B cell (primary cell): ENCODE data around the gene PHACTR3. TPM values are rescaled to one million over a fixed set of nuclear protein-coding genes. Genes with fewer than 3 reads are reported as not detected.

Source experiments
- ATAC-seq: fragments of 200-7000 bp; cut with Tn5 transposase; one replicate; pipeline ENCODE4 v1.10.0; 2021; ENCODE audit warnings: low read depth, mild to moderate bottlenecking, moderate number of reproducible peaks, moderate library complexity
- CTCF ChIA-PET: fragments of 350-600 bp; sonication (Branson Sonifier 250); formaldehyde crosslinking; loops from one replicate; lab custom pipeline; 2021; ENCODE audit warnings: antibody characterized with exemption, inconsistent platforms; lab: Charles Lee
- POLR2A ChIA-PET: fragments of 350-600 bp; sonication (Branson Sonifier 250); formaldehyde crosslinking; loops from one replicate; lab custom pipeline; 2021; ENCODE audit warnings: antibody characterized with exemption; lab: Charles Lee
- DNase-seq: peaks from one replicate; pipeline ENCODE4 v3.0.0; 2013
- H2AFZ ChIP-seq: 2 replicates; pipeline ENCODE4 v1.6.1; 2012; ENCODE audit warnings: mild to moderate bottlenecking, low read depth, low read length; ENCODE audit not compliant: insufficient read depth, poor library complexity, severe bottlenecking
- H3K27ac ChIP-seq, 2 donors: 1 replicate in 1 of 2; 2 replicates in 1 of 2; pipeline ENCODE4 v1.5.1; 2012 to 2013; ENCODE audit warnings: low read length in 2 of 2, mild to moderate bottlenecking in 2 of 2, moderate library complexity in 1 of 2
- H3K27me3 ChIP-seq, 4 experiments: fragments of 200-600 bp in 1 of 4; sonication (generic) in 1 of 4; replicated peaks in 1 of 4; 1 replicate in 2 of 4; 2 replicates in 2 of 4; pipeline versions ENCODE4 v1.6.1 to v1.7.0; 2013 to 2016; ENCODE audit warnings: low read length in 3 of 4, mild to moderate bottlenecking in 2 of 4, mixed read lengths in 1 of 4, moderate library complexity in 1 of 4; ENCODE audit not compliant: insufficient read depth in 4 of 4, control insufficient read depth in 3 of 4; ENCODE audit errors: control extremely low read depth in 1 of 4
- H3K36me3 ChIP-seq, 2 experiments: replicated peaks in 1 of 2; 1 replicate in 1 of 2; 2 replicates in 1 of 2; pipeline versions ENCODE4 v1.6.1 to v1.7.1; 2013; ENCODE audit warnings: low read length in 1 of 2; ENCODE audit not compliant: insufficient read depth in 2 of 2, control insufficient read depth in 1 of 2; ENCODE audit errors: control extremely low read depth in 1 of 2, extremely low read depth in 1 of 2
- H3K4me1 ChIP-seq, 2 donors: fragments of 200-600 bp in 1 of 2; sonication (generic) in 1 of 2; 1 replicate in 1 of 2; 2 replicates in 1 of 2; pipeline versions ENCODE4 v1.5.1 to v1.6.1; 2013 to 2017; ENCODE audit warnings: low read length in 2 of 2; ENCODE audit not compliant: control insufficient read depth in 2 of 2, insufficient read depth in 2 of 2
- H3K4me2 ChIP-seq: replicated peaks from 2 replicates; pipeline ENCODE3; 2012; ENCODE audit warnings: mild to moderate bottlenecking, low read depth, low read length; ENCODE audit not compliant: poor library complexity, severe bottlenecking
- H3K4me3 ChIP-seq, 5 experiments: fragments of 200-600 bp in 1 of 5; sonication (generic) in 1 of 5; 1 replicate in 3 of 5; 2 replicates in 2 of 5; pipeline versions ENCODE4 v1.5.1 to v1.7.0; 2011 to 2016; ENCODE audit warnings: low read length in 4 of 5, mild to moderate bottlenecking in 4 of 5, low read depth in 2 of 5, control low read depth in 1 of 5, moderate library complexity in 1 of 5; ENCODE audit not compliant: insufficient read depth in 1 of 5; ENCODE audit errors: control extremely low read depth in 1 of 5, extremely low read depth in 1 of 5
- H3K79me2 ChIP-seq: fragments of 200-600 bp; sonication (generic); one replicate; pipeline ENCODE4 v1.6.0; 2016; ENCODE audit warnings: low read length; ENCODE audit not compliant: control insufficient read depth, insufficient read depth
- H3K9ac ChIP-seq: fragments of 200-600 bp; sonication (generic); 2 replicates; pipeline ENCODE4 v1.6.1; 2017; ENCODE audit warnings: mild to moderate bottlenecking, low read length, moderate library complexity
- H3K9me3 ChIP-seq, 3 donors: one replicate each; pipeline versions ENCODE4 v1.6.1 to v1.7.1; 2013; ENCODE audit warnings: low read length in 2 of 3; ENCODE audit not compliant: control insufficient read depth in 2 of 3, insufficient read depth in 1 of 3; ENCODE audit errors: control extremely low read depth in 1 of 3
- H4K20me1 ChIP-seq: 2 replicates; pipeline ENCODE4 v1.6.0; 2012; ENCODE audit warnings: mild to moderate bottlenecking, low read length; ENCODE audit not compliant: insufficient read depth, control insufficient read depth, poor library complexity, severe bottlenecking
- H3K27ac Mint-ChIP-seq: one replicate; pipeline ENCODE4 v1.8.0; 2021; ENCODE audit warnings: mixed read lengths
- H3K27me3 Mint-ChIP-seq: one replicate; pipeline ENCODE4 v1.8.0; 2021; ENCODE audit warnings: mixed read lengths
- H3K4me1 Mint-ChIP-seq: one replicate; pipeline ENCODE4 v1.8.0; 2021; ENCODE audit warnings: mixed read lengths
- H3K4me3 Mint-ChIP-seq: one replicate; pipeline ENCODE4 v1.8.0; 2021; ENCODE audit warnings: mixed read lengths
- H3K9me3 Mint-ChIP-seq: one replicate; pipeline ENCODE4 v1.8.0; 2022; ENCODE audit warnings: mixed read lengths; ENCODE audit not compliant: insufficient read depth
- EZH2 ChIP-seq: IDR thresholded peaks from 2 replicates; pipeline ENCODE4 v1.6.1; 2012; ENCODE audit warnings: borderline replicate concordance, low read depth, mild to moderate bottlenecking, moderate library complexity, low read length; ENCODE audit not compliant: insufficient read depth, poor library complexity, severe bottlenecking
- WGBS: methylation state at CpG from one replicate; pipeline ENCODE4 v1.1.5; 2013; ENCODE audit warnings: missing lambda C conversion rate; ENCODE audit not compliant: insufficient coverage; 5-methylcytosine and 5-hydroxymethylcytosine counted together
- intact Hi-C: fragments of 100-400 bp; cut with micrococcal nuclease; formaldehyde crosslinking; loops from one replicate; pipeline ENCODE4 v1.10.0; 2022
- polyA plus RNA-seq: library from polyadenylated mRNA; depleted of rRNA; stranded (reverse); fragments of >200 nt; gene quantifications from 2 replicates; pipeline ENCODE4 v1.2.3, GENCODE V29; 2012
- total RNA-seq, 2 donors: library from RNA; stranded (reverse); fragments of 120-200 nt in 1 of 2; gene quantifications; 1 replicate in 1 of 2; 2 replicates in 1 of 2; pipeline versions ENCODE4 v1.2.3 to v1.2.4, GENCODE V29; 2013 to 2022
- TF ChIP-seq, protein P1 (sequence below): fragments of 200-600 bp; IDR thresholded peaks from one replicate; pipeline ENCODE4 v1.8.0; 2022; ENCODE audit warnings: antibody characterized with exemption, mild to moderate bottlenecking

PHACTR3 gene
- total and polyA plus RNA-seq, 2 donors (not counting 1 experiment from before 2014, with no cell fraction given): not detected

DNA sequence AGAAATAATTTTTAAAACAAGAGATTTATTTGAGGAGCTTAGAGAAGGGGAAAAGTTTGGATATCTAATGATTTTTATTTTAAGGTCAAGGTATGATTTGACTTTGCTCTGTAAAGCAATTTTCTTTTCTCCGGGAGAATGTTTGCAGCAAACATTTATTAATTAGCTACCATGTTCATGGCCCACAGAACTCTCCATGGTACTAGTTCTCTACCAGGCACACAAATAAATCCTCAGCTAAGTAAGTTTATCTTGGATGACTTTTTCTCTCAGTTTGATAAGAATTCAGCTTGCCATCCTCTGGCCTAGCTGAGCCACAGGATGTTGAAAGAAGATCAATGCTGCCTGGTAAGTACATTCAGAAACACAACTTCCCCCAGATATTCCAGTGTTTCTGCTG is 94.3 kb downstream of the PHACTR3 start:
- no CpG with 5 or more reads among the region's 1 CpG for WGBS
- CTCF ChIA-PET: no interaction called here

DNA sequence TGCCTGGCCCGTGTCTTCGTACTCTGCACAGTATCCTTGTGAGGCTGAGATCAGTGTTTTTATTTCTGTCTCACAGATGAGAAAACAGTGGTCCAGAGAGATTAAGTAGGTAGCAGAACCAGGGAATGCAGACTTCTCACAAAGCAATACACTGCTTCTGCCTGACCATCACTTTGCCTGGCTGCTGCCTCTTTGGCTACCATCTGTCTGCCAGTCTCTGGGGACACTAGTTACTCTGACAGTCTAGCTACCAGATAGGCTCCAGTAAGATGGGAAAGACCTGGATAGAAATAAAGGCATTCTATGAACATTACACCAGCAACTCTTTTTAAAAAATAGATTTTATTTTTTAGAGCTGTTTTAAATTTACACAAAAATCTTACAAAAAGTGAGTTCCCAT is 96.9 kb downstream of the PHACTR3 start:
- TF ChIP-seq, protein P1, sequence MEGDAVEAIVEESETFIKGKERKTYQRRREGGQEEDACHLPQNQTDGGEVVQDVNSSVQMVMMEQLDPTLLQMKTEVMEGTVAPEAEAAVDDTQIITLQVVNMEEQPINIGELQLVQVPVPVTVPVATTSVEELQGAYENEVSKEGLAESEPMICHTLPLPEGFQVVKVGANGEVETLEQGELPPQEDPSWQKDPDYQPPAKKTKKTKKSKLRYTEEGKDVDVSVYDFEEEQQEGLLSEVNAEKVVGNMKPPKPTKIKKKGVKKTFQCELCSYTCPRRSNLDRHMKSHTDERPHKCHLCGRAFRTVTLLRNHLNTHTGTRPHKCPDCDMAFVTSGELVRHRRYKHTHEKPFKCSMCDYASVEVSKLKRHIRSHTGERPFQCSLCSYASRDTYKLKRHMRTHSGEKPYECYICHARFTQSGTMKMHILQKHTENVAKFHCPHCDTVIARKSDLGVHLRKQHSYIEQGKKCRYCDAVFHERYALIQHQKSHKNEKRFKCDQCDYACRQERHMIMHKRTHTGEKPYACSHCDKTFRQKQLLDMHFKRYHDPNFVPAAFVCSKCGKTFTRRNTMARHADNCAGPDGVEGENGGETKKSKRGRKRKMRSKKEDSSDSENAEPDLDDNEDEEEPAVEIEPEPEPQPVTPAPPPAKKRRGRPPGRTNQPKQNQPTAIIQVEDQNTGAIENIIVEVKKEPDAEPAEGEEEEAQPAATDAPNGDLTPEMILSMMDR: no peak
- no peak for TF ChIP-seq EZH2
- Histone ChIP-seq H3K4me3 (no peak overlapping the region), H3K36me3 (no peaks in the 10 kb centered on the region), H3K27me3 (peaks cover 0 to 3% (median 1%) of the 10 kb centered on the region in 4 experiments), H3K9ac (no peak overlapping the region), H2AFZ (no peak overlapping the region), H3K9me3 (no peaks in the 10 kb centered on the region), H3K4me1 (no peaks in the 10 kb centered on the region), H3K27ac (no peak overlapping the region), H3K4me2 (no peak overlapping the region), H3K79me2 (no peaks in the 10 kb centered on the region), H4K20me1 (no peaks in the 10 kb centered on the region)
- no peak for ATAC-seq
- no peak overlapping the region for H3K27ac Mint-ChIP-seq
- H3K4me3 Mint-ChIP-seq: no peak overlapping the region
- ChIA-PET CTCF (no interaction called here), POLR2A (no interaction called here)
- 89% methylated on average over 2 of the region's 2 CpGs for WGBS
- no peaks in the 10 kb centered on the region for H3K4me1 Mint-ChIP-seq
- DNase-seq: no peak
- peaks cover 12% of the 10 kb centered on the region for H3K27me3 Mint-ChIP-seq
- intact Hi-C loops: no loop called here
- H3K9me3 Mint-ChIP-seq: no peaks in the 10 kb centered on the region

More for the DNA sequence above, 94.3 kb downstream of the PHACTR3 start:
- peaks cover 0 to 3% (median 0%) of the 10 kb centered on the region in 4 experiments for H3K27me3 ChIP-seq
- no peak overlapping the region for H3K4me3 ChIP-seq
- ATAC-seq (no peak), DNase-seq (no peak)
- Mint-ChIP-seq H3K4me1 (no peaks in the 10 kb centered on the region), H3K27ac (no peak overlapping the region), H3K4me3 (no peak overlapping the region), H3K27me3 (peaks cover 7% of the 10 kb centered on the region), H3K9me3 (no peaks in the 10 kb centered on the region)
- H3K27ac ChIP-seq: no peak overlapping the region
- TF ChIP-seq, protein P1: no peak
- TF ChIP-seq EZH2: no peak
- no peaks in the 10 kb centered on the region for H4K20me1 ChIP-seq
- intact Hi-C loops: no loop called here
- no peaks in the 10 kb centered on the region for H3K79me2 ChIP-seq
- no peaks in the 10 kb centered on the region for H3K9me3 ChIP-seq
- no peak overlapping the region for H3K9ac ChIP-seq
- H3K4me2 ChIP-seq: no peak overlapping the region
- no peak overlapping the region for H2AFZ ChIP-seq
- POLR2A ChIA-PET: no interaction called here
- H3K4me1 ChIP-seq: no peaks in the 10 kb centered on the region
- no peaks in the 10 kb centered on the region for H3K36me3 ChIP-seq
